B cell (primary cell): ENCODE data around the gene AGO3. TPM values are rescaled to one million over a fixed set of nuclear protein-coding genes. Genes with fewer than 3 reads are reported as not detected.

ENCODE experiments used
- ATAC-seq: fragments of 200-7000 bp; cut with Tn5 transposase; one replicate; pipeline ENCODE4 v1.10.0; 2021; ENCODE audit warnings: low read depth, mild to moderate bottlenecking, moderate number of reproducible peaks, moderate library complexity
- CTCF ChIA-PET: fragments of 350-600 bp; sonication (Branson Sonifier 250); formaldehyde crosslinking; loops from one replicate; lab custom pipeline; 2021; ENCODE audit warnings: antibody characterized with exemption, inconsistent platforms; lab: Charles Lee
- POLR2A ChIA-PET: fragments of 350-600 bp; sonication (Branson Sonifier 250); formaldehyde crosslinking; loops from one replicate; lab custom pipeline; 2021; ENCODE audit warnings: antibody characterized with exemption; lab: Charles Lee
- DNase-seq: peaks from one replicate; pipeline ENCODE4 v3.0.0; 2013
- H2AFZ ChIP-seq: 2 replicates; pipeline ENCODE4 v1.6.1; 2012; ENCODE audit warnings: mild to moderate bottlenecking, low read depth, low read length; ENCODE audit not compliant: insufficient read depth, poor library complexity, severe bottlenecking
- H3K27ac ChIP-seq, 2 donors: 1 replicate in 1 of 2; 2 replicates in 1 of 2; pipeline ENCODE4 v1.5.1; 2012 to 2013; ENCODE audit warnings: low read length in 2 of 2, mild to moderate bottlenecking in 2 of 2, moderate library complexity in 1 of 2
- H3K27me3 ChIP-seq, 4 experiments: fragments of 200-600 bp in 1 of 4; sonication (generic) in 1 of 4; replicated peaks in 1 of 4; 1 replicate in 2 of 4; 2 replicates in 2 of 4; pipeline versions ENCODE4 v1.6.1 to v1.7.0; 2013 to 2016; ENCODE audit warnings: low read length in 3 of 4, mild to moderate bottlenecking in 2 of 4, mixed read lengths in 1 of 4, moderate library complexity in 1 of 4; ENCODE audit not compliant: insufficient read depth in 4 of 4, control insufficient read depth in 3 of 4; ENCODE audit errors: control extremely low read depth in 1 of 4
- H3K36me3 ChIP-seq, 2 experiments: replicated peaks in 1 of 2; 1 replicate in 1 of 2; 2 replicates in 1 of 2; pipeline versions ENCODE4 v1.6.1 to v1.7.1; 2013; ENCODE audit warnings: low read length in 1 of 2; ENCODE audit not compliant: insufficient read depth in 2 of 2, control insufficient read depth in 1 of 2; ENCODE audit errors: control extremely low read depth in 1 of 2, extremely low read depth in 1 of 2
- H3K4me1 ChIP-seq, 2 donors: fragments of 200-600 bp in 1 of 2; sonication (generic) in 1 of 2; 1 replicate in 1 of 2; 2 replicates in 1 of 2; pipeline versions ENCODE4 v1.5.1 to v1.6.1; 2013 to 2017; ENCODE audit warnings: low read length in 2 of 2; ENCODE audit not compliant: control insufficient read depth in 2 of 2, insufficient read depth in 2 of 2
- H3K4me2 ChIP-seq: replicated peaks from 2 replicates; pipeline ENCODE3; 2012; ENCODE audit warnings: mild to moderate bottlenecking, low read depth, low read length; ENCODE audit not compliant: poor library complexity, severe bottlenecking
- H3K4me3 ChIP-seq, 5 experiments: fragments of 200-600 bp in 1 of 5; sonication (generic) in 1 of 5; 1 replicate in 3 of 5; 2 replicates in 2 of 5; pipeline versions ENCODE4 v1.5.1 to v1.7.0; 2011 to 2016; ENCODE audit warnings: low read length in 4 of 5, mild to moderate bottlenecking in 4 of 5, low read depth in 2 of 5, control low read depth in 1 of 5, moderate library complexity in 1 of 5; ENCODE audit not compliant: insufficient read depth in 1 of 5; ENCODE audit errors: control extremely low read depth in 1 of 5, extremely low read depth in 1 of 5
- H3K79me2 ChIP-seq: fragments of 200-600 bp; sonication (generic); one replicate; pipeline ENCODE4 v1.6.0; 2016; ENCODE audit warnings: low read length; ENCODE audit not compliant: control insufficient read depth, insufficient read depth
- H3K9ac ChIP-seq: fragments of 200-600 bp; sonication (generic); 2 replicates; pipeline ENCODE4 v1.6.1; 2017; ENCODE audit warnings: mild to moderate bottlenecking, low read length, moderate library complexity
- H3K9me3 ChIP-seq, 3 donors: one replicate each; pipeline versions ENCODE4 v1.6.1 to v1.7.1; 2013; ENCODE audit warnings: low read length in 2 of 3; ENCODE audit not compliant: control insufficient read depth in 2 of 3, insufficient read depth in 1 of 3; ENCODE audit errors: control extremely low read depth in 1 of 3
- H4K20me1 ChIP-seq: 2 replicates; pipeline ENCODE4 v1.6.0; 2012; ENCODE audit warnings: mild to moderate bottlenecking, low read length; ENCODE audit not compliant: insufficient read depth, control insufficient read depth, poor library complexity, severe bottlenecking
- H3K27ac Mint-ChIP-seq: one replicate; pipeline ENCODE4 v1.8.0; 2021; ENCODE audit warnings: mixed read lengths
- H3K27me3 Mint-ChIP-seq: one replicate; pipeline ENCODE4 v1.8.0; 2021; ENCODE audit warnings: mixed read lengths
- H3K4me1 Mint-ChIP-seq: one replicate; pipeline ENCODE4 v1.8.0; 2021; ENCODE audit warnings: mixed read lengths
- H3K4me3 Mint-ChIP-seq: one replicate; pipeline ENCODE4 v1.8.0; 2021; ENCODE audit warnings: mixed read lengths
- H3K9me3 Mint-ChIP-seq: one replicate; pipeline ENCODE4 v1.8.0; 2022; ENCODE audit warnings: mixed read lengths; ENCODE audit not compliant: insufficient read depth
- CTCF ChIP-seq: fragments of 200-600 bp; IDR thresholded peaks from one replicate; pipeline ENCODE4 v1.8.0; 2022; ENCODE audit warnings: antibody characterized with exemption, mild to moderate bottlenecking
- EZH2 ChIP-seq: IDR thresholded peaks from 2 replicates; pipeline ENCODE4 v1.6.1; 2012; ENCODE audit warnings: borderline replicate concordance, low read depth, mild to moderate bottlenecking, moderate library complexity, low read length; ENCODE audit not compliant: insufficient read depth, poor library complexity, severe bottlenecking
- WGBS: methylation state at CpG from one replicate; pipeline ENCODE4 v1.1.5; 2013; ENCODE audit warnings: missing lambda C conversion rate; ENCODE audit not compliant: insufficient coverage; 5-methylcytosine and 5-hydroxymethylcytosine counted together
- intact Hi-C: fragments of 100-400 bp; cut with micrococcal nuclease; formaldehyde crosslinking; loops from one replicate; pipeline ENCODE4 v1.10.0; 2022
- polyA plus RNA-seq: library from polyadenylated mRNA; depleted of rRNA; stranded (reverse); fragments of >200 nt; gene quantifications from 2 replicates; pipeline ENCODE4 v1.2.3, GENCODE V29; 2012
- total RNA-seq, 2 donors: library from RNA; stranded (reverse); fragments of 120-200 nt in 1 of 2; gene quantifications; 1 replicate in 1 of 2; 2 replicates in 1 of 2; pipeline versions ENCODE4 v1.2.3 to v1.2.4, GENCODE V29; 2013 to 2022

The AGO3 gene
- total and polyA plus RNA-seq, 2 donors (not counting 1 experiment from before 2014, with no cell fraction given), result 5.1 to 44.9 TPM

GRCh38 chr1:36040238-36040637, 109.3 kb downstream of the AGO3 start:
- no peak for ATAC-seq
- Histone ChIP-seq H3K9ac (no peak overlapping the region), H3K36me3 (peaks cover 3 to 46% of the 10 kb centered on the region in 2 experiments), H3K4me3 (no peak overlapping the region), H3K9me3 (no peaks in the 10 kb centered on the region), H3K4me2 (no peak overlapping the region), H3K27me3 (no peaks in the 10 kb centered on the region), H3K27ac (no peak overlapping the region), H3K4me1 (no peaks in the 10 kb centered on the region), H4K20me1 (no peaks in the 10 kb centered on the region), H2AFZ (no peak overlapping the region), H3K79me2 (no peaks in the 10 kb centered on the region)
- no peak overlapping the region for H3K4me3 Mint-ChIP-seq
- TF ChIP-seq EZH2, result no peak
- TF ChIP-seq CTCF, result no peak
- ChIA-PET POLR2A (no interaction called here), CTCF (no interaction called here)
- no peak for DNase-seq
- no CpG with 5 or more reads among the region's 2 CpGs for WGBS
- no peak overlapping the region for H3K27ac Mint-ChIP-seq
- H3K27me3 Mint-ChIP-seq, result no peaks in the 10 kb centered on the region
- H3K9me3 Mint-ChIP-seq, result no peaks in the 10 kb centered on the region
- H3K4me1 Mint-ChIP-seq, result no peaks in the 10 kb centered on the region
- intact Hi-C loops, result no loop called here

GRCh38 chr1:36051821-36052220, 120.9 kb downstream of the AGO3 start:
- Histone ChIP-seq H4K20me1 (no peaks in the 10 kb centered on the region), H2AFZ (no peak overlapping the region), H3K79me2 (no peaks in the 10 kb centered on the region), H3K4me1 (no peaks in the 10 kb centered on the region), H3K27me3 (no peaks in the 10 kb centered on the region), H3K9me3 (peaks cover 0 to 11% (median 5%) of the 10 kb centered on the region in 3 donors), H3K9ac (no peak overlapping the region), H3K27ac (no peak overlapping the region), H3K4me3 (no peak overlapping the region), H3K36me3 (peaks cover 3 to 27% of the 10 kb centered on the region in 2 experiments), H3K4me2 (no peak overlapping the region)
- ChIA-PET CTCF (no interaction called here), POLR2A (no interaction called here)
- ATAC-seq (no peak), DNase-seq (no peak)
- Mint-ChIP-seq H3K27ac (no peak overlapping the region), H3K9me3 (no peaks in the 10 kb centered on the region), H3K4me1 (no peaks in the 10 kb centered on the region), H3K4me3 (no peak overlapping the region), H3K27me3 (no peaks in the 10 kb centered on the region)
- TF ChIP-seq CTCF, result no peak
- TF ChIP-seq EZH2, result no peak
- intact Hi-C loops, result no loop called here
